ENCODE measurements around the gene FLT4.

DNA sequence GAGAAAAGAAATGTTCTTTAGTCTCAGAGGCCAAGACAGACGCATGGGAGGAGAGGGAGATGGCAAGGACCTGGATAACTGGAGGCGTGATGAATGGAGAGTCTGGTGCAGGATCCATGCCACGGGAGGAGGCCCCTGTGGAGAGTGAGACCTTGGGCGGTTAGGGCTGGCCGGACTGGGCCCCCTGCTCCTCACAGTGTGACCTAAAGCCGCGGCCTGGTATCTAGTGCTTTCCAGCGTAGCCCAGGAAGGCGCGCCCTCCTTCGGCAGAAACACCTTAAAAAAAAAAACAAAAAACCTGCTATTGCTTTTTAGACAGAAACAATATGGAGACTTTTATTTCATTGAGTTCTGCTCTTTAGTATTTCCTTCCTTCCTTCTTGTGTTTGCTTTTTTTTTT is 91.2 kb downstream of the FLT4 start:
- TF ChIP-seq TAF1 (conservative IDR thresholded peaks at IDR 0.05) (no peak), CTCF (IDR thresholded peaks at IDR 0.05; ENCODE audit: low read depth, low read length, missing input control) (no peak), ZBTB33 (IDR thresholded peaks at IDR 0.05) (no peak), REST (IDR thresholded peaks at IDR 0.05) (no peak), JUND (IDR thresholded peaks at IDR 0.05) (no peak), GABPA (IDR thresholded peaks at IDR 0.05 in 1 of 2, conservative IDR thresholded peaks at IDR 0.05 in 1 of 2) (no peak), MAX (IDR thresholded peaks at IDR 0.05) (no peak), YY1 (IDR thresholded peaks at IDR 0.05) (no peak)

All from liver (tissue), 3 donors.